ENCODE results near the gene ME3.

Gene ME3

DNA sequence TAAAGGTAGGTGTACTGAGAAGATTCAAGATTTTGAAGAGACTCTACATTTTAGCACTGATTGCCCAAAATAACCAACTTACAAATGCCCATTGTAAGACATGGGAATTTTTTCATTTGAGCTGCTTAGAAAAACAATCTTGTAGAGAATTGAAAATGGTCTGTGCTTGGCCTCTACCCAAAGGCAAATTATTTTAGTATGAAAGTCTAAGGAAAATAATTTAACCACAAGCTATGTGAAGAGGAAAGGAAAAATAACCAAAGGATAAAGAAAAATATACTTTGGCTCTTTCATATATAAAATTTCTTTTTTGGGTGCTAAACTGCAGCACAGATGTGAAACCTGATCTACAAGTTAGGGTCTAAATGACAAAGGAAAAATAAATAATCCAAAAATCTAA, 54.9 kb downstream of the ME3 start:
- no peak for DNase-seq

DNA sequence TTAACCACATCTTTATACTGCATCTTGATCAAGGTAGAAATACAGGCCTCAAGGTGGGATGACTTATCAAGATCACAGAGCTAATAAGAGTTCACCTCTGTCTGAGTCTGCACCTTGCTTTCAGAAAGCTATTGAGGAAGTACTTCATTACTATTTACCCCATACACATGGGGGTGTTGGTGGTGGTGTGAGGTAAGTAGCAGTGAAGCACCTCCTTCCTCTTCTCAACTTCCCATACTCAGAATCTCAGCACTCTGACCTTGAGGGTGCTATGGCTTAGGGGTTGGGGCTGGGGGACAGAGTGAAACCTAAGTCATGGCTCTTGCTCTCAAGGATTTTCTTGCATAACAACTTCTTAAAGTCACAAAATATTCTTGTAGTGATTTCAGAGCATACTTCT, 56.9 kb downstream of the ME3 start:
- DNase-seq, result no peak

DNA sequence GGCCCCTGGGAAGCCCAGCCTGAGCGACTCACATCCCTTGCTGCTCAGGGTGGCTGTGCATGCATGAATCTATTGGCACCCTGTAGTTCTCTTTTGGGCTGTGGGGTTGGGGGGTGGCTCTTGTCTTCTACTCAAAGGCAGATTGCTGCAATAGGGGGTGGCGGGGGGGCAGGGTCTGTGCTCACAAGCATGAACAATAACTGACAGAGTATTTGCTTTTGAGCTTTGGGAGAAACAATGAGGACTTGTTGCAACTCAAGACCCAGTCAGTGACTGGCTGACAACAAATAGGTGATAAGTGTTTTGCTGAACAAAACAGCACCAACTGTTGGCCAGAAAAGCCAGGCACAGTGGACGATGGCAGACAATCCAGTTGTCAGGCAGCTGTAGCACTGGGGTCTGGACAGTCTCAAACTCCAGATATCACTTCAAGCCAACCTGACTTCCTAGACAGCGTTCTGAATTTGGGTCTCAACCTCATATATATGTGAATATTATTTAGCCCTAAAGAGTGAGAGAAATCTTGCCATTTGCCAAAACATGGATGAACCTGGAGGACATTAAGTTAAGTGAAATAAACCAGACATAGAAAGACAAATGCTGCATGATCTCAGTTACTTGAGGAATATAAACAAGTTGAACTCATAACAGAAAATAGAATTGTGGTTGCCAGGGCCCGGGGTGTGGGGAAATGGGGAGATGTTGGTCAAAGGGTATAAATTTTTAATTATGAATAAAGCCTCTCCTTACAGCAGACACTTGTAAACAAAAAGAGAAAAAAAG, 61.7 kb downstream of the ME3 start:
- DNase-seq, result no peak

DNA sequence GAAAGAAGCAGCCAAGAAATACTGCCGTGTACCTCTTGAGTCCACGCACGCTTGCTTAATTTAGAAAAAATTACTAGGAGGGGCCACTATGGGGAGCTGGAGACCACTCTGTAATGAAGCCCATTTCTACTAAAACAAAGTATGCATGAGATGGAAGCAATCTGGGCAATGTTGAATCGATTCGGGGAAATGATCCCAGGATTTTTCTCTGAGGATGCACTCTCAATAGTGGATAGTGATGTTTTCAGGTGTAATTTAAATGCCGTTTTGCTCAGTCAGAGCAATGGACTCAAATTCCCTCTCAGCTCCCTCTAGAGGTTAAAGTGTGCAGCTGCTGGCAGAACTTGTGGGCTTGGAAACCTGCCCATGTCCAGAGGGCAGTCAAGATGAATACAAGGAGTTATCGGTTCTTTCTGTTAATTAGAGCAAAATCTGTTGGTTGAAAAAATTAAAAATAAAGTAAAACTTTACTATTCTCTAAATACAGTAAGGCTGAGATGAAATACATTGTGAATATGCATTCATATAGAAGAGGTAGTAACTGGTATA, 64.1 kb downstream of the ME3 start:
- no peak for DNase-seq

DNA sequence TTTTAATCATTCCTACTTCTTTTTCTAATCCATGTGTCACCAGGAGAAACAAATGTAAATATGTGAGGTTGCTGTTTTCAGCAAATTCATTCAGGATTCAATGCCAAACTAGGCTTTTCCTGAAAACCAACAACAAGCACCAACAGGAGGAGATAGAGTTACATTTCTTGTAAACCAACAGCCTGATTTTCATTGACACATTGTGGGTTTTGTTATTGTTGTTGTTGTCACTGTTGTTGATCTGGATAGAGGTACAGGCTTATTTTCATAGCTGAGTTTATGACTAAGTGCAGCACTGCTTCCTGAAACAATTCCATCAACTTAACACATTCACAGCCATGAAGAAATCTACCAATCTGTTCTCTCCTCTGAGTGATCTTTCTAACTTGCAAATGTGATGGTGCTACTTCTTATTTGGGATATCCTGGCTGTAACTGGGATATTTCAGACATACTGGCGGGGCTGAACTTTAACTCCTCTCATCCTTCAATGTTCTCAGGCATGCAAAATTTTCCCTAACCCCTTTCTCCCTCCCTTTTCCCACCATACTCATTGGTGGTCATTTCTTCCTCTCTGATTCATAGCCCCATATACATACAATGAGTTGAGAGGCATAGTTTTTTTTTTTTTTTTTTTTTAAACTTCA, 65.5 kb downstream of the ME3 start:
- no peak for DNase-seq

GRCh38 chr11:86606270-86606835, 66.1 kb downstream of the ME3 start:
- no peak for DNase-seq

GRCh38 chr11:86596861-86597586, 75.4 kb downstream of the ME3 start:
- no peak for DNase-seq

- DNase-seq, result no peak
Measured at GRCh38 chr11:86595955-86596354, 76.5 kb downstream of the ME3 start.

GRCh38 chr11:86595451-86595850, 77.0 kb downstream of the ME3 start:
- no peak for DNase-seq

- no peak for DNase-seq
Measured at GRCh38 chr11:86594746-86595145, 77.7 kb downstream of the ME3 start.

DNA sequence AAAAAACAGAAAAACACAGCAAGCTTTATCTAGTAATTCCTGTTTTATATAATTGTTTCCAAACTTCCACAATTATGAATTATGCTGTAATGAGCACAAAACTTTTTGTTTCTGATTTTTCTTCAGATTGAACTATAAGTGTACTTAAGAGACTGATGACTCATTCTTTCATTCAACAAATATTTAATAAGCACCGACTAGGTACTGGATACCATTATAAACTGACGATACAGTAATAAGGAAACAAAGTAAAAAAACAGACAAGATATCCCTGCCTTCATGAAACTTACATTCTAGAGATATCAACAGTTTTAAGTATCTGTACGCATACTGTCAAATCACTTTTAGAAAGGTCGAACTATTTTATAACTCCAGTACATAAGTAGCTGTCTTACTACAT, 78.6 kb downstream of the ME3 start:
- no peak for DNase-seq

DNA sequence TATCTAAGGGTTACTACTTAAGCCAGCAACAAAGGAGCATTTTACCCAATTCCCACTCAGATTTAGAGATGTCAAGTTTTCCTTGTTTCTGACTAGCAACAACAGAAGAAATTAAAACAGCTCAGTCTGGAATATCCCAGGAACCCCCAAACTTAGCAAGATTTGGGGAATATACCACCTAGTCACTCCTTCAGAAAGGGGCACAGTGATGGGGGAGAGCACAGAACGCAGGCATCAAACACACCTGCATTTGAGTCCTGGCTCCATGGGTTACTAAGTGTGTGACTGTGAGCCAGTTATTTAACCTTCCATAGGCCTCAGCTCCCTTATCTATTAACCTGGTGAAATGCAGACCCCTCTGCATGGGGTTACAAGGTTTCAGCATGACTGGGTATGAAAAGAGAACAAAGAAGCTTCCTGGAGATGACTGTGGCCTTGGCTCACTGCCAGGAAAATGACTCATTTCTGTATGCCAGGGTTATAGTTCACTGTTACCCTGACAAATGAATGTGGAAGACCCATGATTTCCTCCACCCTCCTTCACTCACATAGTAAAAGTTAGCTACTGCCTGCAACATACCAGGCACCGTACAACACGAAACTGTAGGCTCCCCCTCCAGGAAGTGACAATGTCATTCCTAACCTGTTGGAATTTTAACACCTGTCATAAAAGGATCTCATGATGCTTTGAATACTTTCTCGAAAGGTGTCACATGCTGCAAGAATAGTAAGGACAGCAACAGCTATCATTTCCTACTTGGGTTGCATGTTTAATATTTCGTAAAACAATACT, 79.6 kb downstream of the ME3 start:
- DNase-seq, result peak; percentile 1

- DNase-seq, result no peak
Measured at GRCh38 chr11:86592047-86592591, 80.3 kb downstream of the ME3 start.

DNA sequence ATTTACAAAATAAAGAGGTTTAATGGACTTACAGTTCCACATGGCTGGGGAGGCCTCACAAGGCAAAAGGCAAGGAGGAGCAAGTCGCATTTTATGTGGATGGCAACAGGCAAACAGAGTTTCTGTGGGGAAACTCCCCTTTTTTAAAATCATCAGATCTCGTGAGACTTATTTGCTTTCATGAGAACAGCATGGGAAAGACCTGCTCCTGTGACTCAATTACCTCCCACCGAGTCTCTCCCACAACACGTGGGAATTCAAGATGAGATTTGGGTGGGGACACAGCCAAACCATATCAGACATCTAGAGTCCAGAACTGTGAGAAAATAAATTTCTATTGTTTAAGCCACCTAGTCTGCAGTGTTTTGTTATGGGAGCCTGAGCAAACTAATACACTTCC, 80.8 kb downstream of the ME3 start:
- DNase-seq, result no peak

GRCh38 chr11:86589856-86590589, 82.4 kb downstream of the ME3 start:
- DNase-seq, result no peak

DNA sequence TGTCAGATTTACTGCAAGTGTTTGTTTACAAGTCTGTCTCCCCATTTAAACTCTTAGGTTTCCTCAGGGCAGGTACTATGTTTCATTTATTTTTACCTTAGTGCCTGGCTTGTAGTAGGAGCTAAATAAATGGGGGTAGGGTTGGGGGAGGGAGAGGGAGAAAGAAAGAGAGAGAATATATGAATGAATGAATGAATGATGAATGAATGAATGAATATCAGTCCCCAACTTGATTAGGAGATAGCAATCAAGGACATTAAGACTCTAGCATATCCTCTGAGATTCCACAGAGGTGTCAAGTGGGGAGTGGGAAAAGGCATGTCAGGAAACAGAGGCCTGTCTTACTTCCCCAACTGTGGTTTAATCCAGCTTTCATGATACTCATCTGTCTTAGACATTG, 83.2 kb downstream of the ME3 start:
- no peak for DNase-seq

DNA sequence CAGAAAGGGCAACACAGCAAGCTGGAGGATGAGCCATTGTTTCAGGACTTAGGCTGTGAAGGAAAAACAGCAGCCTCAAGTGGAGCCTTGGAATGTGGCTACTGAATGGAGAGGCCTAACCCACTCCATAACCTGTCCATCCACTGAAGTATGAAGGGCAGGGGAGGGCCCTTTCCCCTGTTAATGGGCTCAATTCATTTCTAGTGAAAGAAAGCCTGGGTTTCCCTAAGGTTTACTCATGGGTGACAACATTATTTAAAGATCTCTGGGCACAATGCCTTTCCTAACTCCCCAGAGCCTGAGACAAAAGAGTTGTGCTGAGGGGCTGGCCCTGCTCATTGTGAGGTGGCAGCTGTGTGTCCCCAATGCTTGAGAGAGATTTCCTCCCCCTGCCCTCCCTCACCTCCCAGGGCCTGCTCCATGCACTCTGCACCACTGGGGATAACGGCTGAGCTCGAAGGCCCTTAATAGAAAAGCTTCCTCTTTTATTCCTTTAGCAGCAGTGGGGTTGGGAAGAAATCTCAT, 83.8 kb downstream of the ME3 start:
- DNase-seq, result no peak

GRCh38 chr11:86587264-86588193, 84.9 kb downstream of the ME3 start:
- DNase-seq, result no peak

GRCh38 chr11:86586307-86586706, 86.1 kb downstream of the ME3 start:
- no peak for DNase-seq

GRCh38 chr11:86582898-86583297, 89.5 kb downstream of the ME3 start:
- DNase-seq, result no peak
